Kasumi-1 (cell line): Measurements from ENCODE around the gene RASIP1.

ENCODE experiments used
- DNase-seq, 2 experiments: peaks; one replicate each; lab custom pipeline; 2025; lab: John Stamatoyannopoulos, UW

The RASIP1 gene

DNA sequence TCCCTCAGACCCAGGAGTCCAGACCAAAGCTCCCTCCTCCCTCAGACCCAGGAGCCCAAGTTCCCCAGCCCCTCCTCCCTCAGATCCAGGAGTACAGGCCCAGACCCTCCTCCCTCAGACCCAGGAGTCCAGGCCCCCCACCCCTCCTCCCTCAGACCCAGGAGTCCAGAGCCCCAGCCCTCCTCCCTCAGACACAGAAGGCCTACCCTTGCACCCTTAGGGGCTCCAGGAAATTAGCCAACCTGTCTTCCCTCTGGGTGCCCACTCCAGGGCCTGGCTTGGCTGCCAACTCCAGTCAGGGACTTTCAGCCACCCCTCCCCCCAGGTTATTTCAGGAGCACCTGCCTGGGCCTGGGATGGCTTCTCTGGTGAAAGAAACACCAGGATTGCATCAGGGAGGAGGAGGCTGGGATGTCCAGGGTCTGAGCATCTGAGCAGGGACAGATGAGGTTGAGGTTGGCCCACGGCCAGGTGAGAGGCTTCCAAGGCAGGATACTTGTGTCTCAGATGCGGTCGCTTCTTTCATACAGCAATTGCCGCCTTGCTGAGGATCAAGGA, 14.8 kb upstream of the RASIP1 start, which contains the start of gene FGF21:
FGF21 (plus strand) TSS at position 441 of the 558 bp plus-strand sequence. CDS start 713 bp downstream, outside the sequence.
- DNase-seq: no peak

DNA sequence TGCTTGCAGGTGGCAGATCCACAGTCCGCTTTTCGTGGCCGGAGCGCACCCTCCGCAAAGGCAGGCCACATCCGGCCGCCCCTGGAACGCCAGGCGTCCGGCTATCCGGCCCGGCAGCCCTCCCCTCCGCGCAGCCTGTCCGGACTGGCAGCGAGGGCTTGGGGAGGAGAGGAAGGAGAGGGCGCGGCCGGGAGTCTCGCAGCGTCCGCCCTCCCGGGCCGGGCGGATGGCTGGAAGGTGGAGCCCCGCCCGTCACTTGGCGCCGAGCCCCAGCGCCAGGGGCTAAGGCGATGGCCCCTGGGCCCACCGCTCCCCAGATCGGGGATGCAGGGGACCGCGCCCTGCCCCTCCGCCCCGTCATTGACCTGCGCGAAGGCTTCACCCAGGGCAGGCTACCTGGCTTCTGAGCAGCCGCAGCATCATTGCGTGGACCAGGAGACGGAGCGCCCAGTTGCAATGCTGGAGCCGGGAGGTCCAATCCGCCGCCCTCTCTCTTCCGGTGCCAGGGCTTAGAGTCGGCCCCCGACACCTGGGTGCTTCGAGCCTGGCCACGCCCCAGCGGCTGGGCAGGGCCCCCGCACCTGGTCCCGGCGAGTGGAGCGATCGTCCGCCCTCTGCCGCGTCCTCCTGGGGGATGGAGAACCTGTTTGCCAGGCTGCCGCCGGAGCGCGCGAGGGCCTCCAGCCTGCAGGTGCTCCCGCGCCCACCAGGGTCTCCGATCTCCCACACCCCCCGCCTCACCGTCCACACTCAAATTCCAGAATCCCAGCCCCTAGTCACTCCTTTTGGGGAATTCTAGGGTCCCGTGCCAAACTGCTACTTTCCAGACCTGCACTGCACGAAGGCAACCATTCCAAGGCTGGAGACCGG, 12.3 kb upstream of the RASIP1 start, which contains the start of gene FUT1:
FUT1 (minus strand) TSS at position 146 of the 870 bp plus-strand sequence. CDS start 1,360 bp downstream, outside the sequence.
- no peak for DNase-seq

DNA sequence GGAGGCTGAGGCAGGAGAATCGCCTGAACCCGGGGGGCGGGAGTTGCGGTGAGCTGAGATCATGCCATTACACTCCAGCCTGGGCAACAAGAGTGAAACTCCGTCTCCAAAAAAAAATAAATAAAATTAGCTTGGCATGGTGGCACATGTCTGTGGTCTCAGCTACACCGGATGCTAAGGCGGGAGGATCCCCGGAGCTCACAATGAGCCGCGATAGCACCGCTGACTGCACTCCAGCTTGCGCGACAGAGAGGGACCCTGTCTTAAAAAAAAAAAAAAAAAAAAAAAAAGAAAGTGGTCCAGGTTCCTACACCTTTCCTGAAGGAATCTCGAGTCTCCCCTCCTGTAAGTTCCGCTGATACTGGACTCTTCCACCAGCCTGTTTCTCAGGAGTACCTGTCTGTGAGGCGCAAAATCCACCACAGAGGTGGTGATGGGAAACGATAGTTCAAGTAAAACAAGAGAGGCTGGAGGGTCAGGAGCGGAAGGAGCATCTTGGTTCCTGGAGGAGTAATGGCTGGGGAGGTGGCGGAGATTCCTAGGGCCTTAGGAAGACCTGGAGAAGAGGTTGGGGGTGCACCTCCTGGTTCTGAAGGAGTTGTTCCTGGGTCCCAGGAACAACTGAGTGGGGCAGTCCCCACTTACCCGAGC, 11.6 kb upstream of the RASIP1 start:
- no peak for DNase-seq

- peak; percentile 21 to 36 for DNase-seq
These were observed 10.5 kb upstream of the RASIP1 start for GRCh38 chr19:48750771-48751504.

DNA sequence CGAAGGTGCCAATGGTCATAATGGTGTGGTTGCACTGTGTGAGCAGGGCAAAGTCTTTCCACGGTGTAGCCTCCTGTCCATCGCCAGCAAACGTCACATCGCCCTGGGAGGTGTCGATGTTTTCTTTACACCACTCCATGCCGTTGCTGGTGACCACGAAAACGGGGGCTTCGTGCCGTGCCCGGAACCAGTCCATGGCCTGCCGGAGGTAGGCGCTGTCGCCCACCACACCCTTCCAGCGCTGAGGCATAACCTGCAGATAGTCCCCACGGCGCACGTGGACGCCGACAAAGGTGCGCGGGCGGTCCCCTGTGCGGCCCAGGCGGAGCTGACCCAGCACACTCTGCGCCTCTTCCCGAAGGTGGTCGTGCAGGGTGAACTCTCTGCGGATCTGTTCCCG, 9.9 kb upstream of the RASIP1 start:
- no peak for DNase-seq

GRCh38 chr19:48749571-48750198, 9.3 kb upstream of the RASIP1 start:
- DNase-seq: no peak

DNA sequence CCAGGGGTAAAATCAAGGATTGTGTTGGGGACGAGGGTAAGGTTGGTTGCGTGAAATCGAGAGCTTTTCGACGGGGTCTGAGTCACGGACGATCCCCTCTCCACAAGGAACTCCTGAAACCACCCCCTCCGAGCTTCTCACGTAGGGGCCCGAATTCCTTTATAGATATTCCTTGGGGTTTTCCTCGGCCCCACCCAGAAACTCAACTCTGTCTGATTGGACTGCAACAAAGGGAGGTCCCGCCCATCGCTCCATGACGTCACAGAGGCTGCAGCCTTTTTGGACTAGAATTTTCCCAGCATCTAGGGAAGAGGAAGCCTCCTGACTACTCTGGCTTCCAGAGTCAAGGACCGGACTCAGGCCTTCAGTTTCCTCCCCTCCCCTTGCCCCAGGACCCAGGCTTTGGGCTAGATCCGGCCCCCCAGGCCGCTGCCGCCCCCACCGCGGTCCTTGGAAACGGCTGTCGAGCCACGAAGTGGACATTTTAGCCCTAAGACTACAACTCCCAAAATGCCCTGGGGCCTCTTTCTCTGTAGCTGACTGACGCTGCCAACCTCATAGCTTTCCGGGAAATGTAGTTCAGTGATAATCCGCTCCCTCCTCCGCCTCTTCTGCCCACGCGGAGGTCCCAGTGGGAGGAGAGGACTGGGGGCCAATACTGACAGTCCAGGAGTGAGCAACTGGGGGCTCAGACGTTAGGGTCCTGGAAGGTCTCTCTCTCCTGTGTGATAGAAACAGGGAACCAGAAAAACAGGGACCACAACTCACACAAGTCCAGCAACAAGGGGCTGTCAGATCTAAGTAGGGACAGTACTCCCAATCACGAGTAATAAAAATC, 6.5 kb upstream of the RASIP1 start, which contains the start of gene IZUMO1:
IZUMO1 (minus strand) TSS at position 172 of the 838 bp plus-strand sequence. CDS start 1,050 bp downstream, outside the sequence.
- DNase-seq: no peak

GRCh38 chr19:48746110-48746509, 5.7 kb upstream of the RASIP1 start:
- DNase-seq: no peak

GRCh38 chr19:48745208-48745995, 5.0 kb upstream of the RASIP1 start:
- peak; percentile 68 to 87 for DNase-seq

GRCh38 chr19:48742096-48742495, 1.7 kb upstream of the RASIP1 start:
- DNase-seq: no peak

DNA sequence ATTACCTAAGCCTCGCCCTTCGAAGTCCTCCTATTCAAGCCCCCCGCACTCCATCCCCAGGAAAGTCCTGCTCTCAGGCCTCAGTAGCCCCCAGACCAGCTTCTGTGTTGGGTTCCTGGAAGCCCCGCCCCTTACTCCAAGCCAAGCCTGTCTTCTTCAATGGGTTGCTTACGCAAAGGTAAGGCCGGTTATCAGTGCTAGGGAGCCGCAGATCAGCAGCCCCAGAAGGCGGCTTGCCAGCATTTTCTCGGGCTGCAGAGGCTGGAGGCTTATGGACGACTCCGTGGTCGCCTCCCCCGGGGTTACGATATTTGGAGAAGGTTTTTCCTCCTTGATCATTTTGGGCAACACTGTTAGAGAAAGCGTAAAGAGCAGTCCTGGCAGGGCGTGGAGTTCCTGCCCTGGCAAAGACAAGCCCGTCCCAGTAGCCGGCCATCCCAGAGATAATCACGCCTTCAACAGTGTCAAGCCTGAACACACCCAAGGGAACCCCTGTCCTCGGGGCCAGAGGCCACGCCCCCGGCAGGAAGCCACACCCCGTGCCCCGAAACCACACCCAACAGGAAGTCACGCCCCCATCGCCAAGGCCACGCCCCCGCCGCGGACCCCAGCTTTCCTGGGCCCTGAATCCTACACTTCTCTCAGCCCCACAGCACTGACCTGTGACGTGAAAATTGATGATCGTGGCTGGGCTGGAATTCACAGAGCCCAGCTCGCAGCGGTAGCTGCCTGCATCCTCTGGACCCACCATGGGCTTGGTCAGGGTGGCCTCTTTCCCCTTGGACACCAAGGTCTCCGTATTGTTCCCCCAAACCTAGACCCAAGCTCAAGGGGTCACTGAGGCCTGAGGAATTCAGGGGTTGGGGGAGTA, 954 bp upstream of the RASIP1 start:
- DNase-seq: no peak

DNA sequence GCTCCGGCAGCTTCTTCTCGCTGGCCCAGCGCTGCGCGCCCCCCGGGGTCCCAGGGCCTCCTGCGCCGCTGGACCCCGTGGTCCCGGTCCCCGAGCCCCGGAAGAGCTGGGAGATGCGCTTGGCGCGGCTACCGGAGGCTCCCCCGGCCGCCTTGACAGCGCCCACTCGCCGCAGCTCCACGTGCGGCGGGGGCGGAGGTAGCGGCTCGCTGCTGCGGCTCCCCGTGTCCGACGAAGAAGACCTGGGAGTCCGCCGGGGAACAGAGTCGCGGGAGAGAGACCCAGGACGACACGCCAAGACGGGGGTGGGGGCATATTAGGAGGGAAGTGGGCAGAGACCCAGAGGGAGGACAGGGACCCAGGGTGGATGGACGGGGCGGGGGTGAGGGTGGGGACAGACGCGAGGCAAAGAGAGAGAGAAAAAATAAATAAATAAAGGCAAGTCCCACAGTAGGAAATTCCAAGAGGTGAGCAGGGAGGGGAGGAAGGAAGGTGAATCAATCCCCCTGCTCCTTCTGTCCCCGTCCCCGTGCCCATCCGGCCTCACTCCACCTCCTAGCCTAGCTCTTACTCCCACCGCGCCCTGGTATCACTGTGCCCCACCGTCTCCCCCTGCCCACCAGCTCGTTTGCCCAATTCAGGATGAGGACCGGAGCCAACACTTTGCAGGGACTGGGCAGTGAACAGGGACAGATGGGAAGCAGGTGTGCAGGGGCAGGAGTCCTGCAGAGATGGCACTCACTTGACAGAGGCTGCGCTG, 826 bp downstream of the RASIP1 start:
- DNase-seq: no peak

- peak; percentile 64 to 80 for DNase-seq
These were observed 1.6 kb downstream of the RASIP1 start for GRCh38 chr19:48738557-48739403.

GRCh38 chr19:48737360-48737998, 2.9 kb downstream of the RASIP1 start:
- no peak for DNase-seq

GRCh38 chr19:48735031-48735615, 5.3 kb downstream of the RASIP1 start:
- DNase-seq: no peak

- DNase-seq: no peak
These were observed 5.8 kb downstream of the RASIP1 start for GRCh38 chr19:48734625-48735024.
